NAMALWA (cell line): ENCODE measurements around the gene NAV2.
A peak's percentile ranks its signal among the peaks of the same experiment; 100 is the strongest.

Experiments used
- DNase-seq: peaks from one replicate; pipeline ENCODE4 v3.0.0-alpha.2; 2015; ENCODE audit warnings: low spot score

NAV2 gene

GRCh38 chr11:19812096-19812495, 99.5 kb downstream of the NAV2 start:
- DNase-seq = no peak

- DNase-seq = no peak
Measured at GRCh38 chr11:19812710-19813109, 100.1 kb downstream of the NAV2 start.

- no peak for DNase-seq
Measured at GRCh38 chr11:19813158-19813879, 100.7 kb downstream of the NAV2 start.

GRCh38 chr11:19814421-19814820, 101.8 kb downstream of the NAV2 start:
- no peak for DNase-seq

- DNase-seq = no peak
Measured at GRCh38 chr11:19816040-19816439, 103.4 kb downstream of the NAV2 start.

- no peak for DNase-seq
Measured at GRCh38 chr11:19816817-19817216, 104.2 kb downstream of the NAV2 start.

- DNase-seq = no peak
Measured at GRCh38 chr11:19817265-19817851, 104.7 kb downstream of the NAV2 start.

GRCh38 chr11:19817870-19818269, 105.2 kb downstream of the NAV2 start:
- DNase-seq = no peak

GRCh38 chr11:19818619-19819018, 106.0 kb downstream of the NAV2 start:
- no peak for DNase-seq

GRCh38 chr11:19819148-19819547, 106.5 kb downstream of the NAV2 start:
- no peak for DNase-seq

GRCh38 chr11:19820100-19820499, 107.5 kb downstream of the NAV2 start:
- no peak for DNase-seq

GRCh38 chr11:19821412-19821875, 108.8 kb downstream of the NAV2 start:
- DNase-seq = no peak

- DNase-seq = no peak
Measured at GRCh38 chr11:19821993-19822392, 109.4 kb downstream of the NAV2 start.

GRCh38 chr11:19822531-19822930, 109.9 kb downstream of the NAV2 start:
- no peak for DNase-seq

- no peak for DNase-seq
Measured at GRCh38 chr11:19826606-19827005, 114.0 kb downstream of the NAV2 start.

- no peak for DNase-seq
Measured at GRCh38 chr11:19827399-19828135, 114.9 kb downstream of the NAV2 start.

GRCh38 chr11:19828382-19829108, 115.9 kb downstream of the NAV2 start:
- DNase-seq = peak; percentile 40

- no peak for DNase-seq
Measured at GRCh38 chr11:19829109-19829837, 116.6 kb downstream of the NAV2 start.

- DNase-seq = no peak
Measured at GRCh38 chr11:19832086-19832750, 119.6 kb downstream of the NAV2 start.

GRCh38 chr11:19832901-19833300, 120.3 kb downstream of the NAV2 start:
- no peak for DNase-seq

GRCh38 chr11:19834771-19835170, 122.1 kb downstream of the NAV2 start:
- no peak for DNase-seq
